ENCODE measurements around the gene MT2A.

MT2A gene

DNA sequence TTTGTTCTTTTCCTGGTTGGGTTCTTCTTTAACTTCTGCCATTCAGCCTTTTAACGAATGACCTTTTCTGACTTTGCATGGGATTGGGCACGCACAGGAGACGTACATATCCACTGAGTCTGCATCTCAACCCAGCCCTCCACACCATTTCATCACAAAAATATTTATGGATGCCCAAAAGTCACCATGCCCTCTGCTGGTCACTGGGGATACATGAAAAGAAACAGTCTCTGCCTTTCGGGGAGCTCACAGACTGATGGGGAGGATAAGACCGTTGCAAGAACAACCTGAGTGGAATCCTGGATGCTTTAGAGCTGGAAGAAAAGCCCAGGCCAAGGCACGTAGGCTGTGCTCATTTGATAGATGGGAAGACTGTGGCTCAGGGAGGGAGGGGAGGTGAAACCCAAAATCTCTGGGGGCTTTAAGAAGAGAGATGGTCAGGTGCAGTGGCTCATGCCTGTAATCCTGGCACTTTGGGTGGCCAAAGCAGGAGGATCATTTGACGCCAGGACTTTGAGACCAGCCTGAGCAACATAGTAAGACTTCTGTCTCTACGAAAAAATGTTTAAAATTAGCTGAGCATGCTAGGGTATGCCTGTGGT is 7.9 kb upstream of the MT2A start:
- DNase-seq (ENCODE audit: low read depth in 2 of 2), result no peak

DNA sequence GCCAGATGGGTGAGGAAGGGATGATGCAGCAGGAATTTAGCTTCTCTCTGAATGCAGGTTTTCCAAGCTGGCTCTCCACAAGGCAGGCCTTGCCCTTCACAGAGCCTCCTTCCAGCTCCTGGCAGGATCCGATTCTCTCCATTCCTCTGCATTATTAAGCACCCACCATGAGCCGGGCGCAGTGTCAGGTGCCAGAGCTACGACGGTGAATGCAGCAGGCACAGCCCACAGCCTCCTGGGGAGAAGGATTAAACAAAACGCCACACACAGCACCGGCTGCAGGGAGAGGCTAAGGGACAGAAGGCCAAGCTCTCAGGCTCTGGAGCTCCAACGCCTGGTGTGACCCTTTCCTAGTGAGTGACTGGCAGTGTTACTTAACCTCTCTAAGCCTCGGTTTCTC is 7.1 kb upstream of the MT2A start:
- DNase-seq (ENCODE audit: low read depth in 2 of 2), result no peak

DNA sequence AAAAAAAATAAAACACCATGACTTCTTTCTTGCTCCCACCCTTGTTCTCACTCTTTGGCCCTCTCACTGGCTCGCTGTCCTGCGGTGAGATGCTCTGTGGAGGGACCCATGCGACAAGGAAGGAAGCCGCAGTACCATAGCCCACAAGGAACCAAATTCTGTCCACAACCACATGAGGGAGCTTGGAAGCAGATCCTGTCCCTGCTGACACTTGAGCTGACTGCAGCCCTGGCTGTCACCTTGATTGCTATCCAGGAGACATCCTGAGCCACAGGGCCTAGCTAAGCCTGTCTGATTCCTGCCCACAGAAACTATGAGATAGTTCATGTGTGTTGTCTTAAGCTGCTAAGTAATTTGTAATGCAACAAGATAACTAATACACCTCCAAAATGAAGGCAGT is 4.8 kb upstream of the MT2A start:
- no peak for DNase-seq (ENCODE audit: low read depth in 2 of 2)

DNA sequence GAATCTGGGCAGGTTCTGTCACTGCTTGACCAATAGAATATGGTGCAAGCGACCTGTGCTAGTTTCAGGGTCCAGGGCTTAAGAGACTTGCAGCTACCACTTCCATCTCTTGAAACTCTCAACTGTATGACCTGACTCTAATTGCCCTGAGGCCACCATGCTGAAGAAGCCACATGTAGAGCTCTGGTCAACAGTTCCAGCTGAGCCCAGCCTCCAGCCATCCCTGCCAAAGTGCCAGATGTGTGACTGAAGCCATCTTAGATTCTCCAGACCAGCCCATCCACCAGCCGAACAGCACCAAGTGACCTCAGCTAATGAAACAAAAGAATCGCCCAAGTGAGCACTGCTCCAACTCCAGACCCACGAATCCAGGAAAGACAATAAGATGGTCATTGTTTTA is 3.4 kb upstream of the MT2A start:
- DNase-seq (ENCODE audit: low read depth in 2 of 2), result no peak

DNA sequence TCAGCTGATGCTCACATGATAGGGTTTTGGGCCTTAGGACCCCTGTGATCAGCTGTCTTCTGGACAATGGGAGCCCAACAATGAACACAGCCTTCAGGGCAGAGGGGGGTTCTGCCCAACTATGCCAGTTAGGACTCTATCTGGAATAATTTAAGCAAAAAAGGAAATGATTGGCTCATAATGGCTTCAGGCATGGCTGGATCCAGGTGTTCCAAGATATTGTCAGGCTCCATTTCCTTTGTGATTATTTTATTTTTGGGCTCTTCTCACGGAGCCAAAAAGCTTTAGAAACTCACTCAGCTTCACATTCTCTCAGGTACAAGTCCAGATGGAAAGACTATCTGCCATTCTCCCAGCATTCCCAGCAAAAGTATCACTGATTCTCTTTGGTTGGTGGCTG is 2.9 kb upstream of the MT2A start:
- DNase-seq (ENCODE audit: low read depth in 2 of 2), result no peak

DNA sequence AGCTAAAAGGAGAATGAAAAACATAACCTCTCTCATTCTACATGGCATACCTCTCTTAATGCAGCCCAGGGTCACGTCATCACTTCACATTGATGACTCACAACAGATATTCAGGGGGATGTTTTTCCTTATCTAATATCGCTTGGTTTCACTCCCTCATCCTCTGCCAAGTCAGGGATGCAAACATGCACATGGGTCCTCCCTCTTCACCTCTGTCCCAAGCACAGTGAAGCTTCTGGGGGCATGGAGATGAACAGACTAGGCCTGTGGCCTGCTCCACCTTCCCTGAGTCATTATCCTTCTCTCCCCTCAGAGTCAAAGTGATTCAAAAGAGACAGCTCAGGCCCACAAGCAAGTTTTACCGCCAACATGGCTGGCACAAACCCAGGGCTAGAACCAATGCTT is 2.3 kb upstream of the MT2A start:
- DNase-seq (ENCODE audit: low read depth in 2 of 2), result no peak

DNA sequence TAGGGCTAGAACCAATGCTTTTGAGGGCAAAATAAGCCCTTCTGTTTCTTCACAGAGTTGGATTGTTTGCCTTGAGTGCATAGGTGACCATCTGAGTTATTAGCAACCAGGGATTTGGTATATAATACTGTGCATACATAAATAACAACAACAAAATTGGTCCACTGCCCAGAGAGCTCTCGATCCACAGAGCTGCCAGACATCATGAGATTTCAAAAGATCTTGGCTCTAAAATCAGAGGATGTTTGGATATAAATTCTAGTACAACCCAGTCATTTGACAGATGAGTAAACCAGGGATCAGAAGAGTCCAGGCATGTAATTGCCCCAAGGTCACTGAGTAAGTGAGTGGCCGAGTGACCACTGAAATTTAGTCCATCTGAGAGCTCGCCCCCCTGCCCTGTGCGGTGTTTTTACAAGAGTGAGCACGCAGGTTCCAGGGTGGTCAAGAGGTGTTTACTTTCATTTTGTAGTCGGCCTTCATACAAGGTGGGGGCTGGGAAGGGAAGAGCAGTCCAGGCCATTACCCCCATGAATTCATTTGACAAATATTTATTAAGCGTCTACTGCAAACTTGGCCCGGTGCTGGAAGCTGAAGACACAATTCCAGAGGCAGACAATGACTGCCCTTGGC is 1.8 kb upstream of the MT2A start:
- DNase-seq (ENCODE audit: low read depth in 2 of 2), result no peak

DNA sequence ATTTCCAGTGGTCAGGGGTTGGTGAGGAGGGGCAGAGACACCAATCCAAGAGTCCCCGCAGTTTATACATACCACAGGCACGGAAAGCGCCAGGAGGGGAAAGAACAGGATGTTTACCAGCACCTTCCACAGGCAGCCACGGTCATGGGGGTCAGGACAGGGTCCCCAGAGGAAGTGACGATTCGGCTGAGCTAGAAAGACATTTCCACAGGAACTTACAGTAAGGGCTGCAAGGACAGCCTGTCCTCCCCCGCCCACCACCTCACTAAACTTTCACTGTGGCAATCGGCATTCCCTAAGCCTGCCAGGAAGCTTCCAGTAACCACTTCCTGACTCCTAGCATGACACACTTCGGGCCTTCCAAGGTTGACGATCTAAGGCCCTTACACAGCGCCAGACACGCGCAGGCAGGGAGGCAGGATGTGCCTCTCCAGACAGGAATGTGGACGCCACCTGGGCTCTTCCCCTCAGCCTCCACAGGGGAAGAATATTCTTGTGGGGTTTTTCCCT is 1.2 kb upstream of the MT2A start:
- DNase-seq (ENCODE audit: low read depth in 2 of 2), result peak; percentile 91 to 92

DNA sequence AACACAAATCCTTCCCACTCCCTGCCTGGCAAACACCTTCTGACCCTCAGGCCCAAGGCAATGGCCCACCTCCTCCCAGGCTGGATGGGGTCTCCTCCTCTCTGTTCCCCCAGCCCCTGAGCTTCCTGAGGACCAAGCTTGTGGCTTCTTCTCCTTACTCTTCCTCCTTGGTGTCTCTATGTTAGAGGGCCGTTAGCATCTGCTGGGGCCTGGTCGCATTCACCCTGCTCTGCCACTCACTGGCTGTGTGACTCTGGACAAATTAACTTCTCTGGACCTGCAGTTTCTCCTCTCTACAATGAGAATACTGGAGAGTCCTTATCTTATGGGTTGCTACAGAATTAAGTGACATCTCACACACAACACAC is 725 bp upstream of the MT2A start:
- no peak for DNase-seq (ENCODE audit: low read depth in 2 of 2)

DNA sequence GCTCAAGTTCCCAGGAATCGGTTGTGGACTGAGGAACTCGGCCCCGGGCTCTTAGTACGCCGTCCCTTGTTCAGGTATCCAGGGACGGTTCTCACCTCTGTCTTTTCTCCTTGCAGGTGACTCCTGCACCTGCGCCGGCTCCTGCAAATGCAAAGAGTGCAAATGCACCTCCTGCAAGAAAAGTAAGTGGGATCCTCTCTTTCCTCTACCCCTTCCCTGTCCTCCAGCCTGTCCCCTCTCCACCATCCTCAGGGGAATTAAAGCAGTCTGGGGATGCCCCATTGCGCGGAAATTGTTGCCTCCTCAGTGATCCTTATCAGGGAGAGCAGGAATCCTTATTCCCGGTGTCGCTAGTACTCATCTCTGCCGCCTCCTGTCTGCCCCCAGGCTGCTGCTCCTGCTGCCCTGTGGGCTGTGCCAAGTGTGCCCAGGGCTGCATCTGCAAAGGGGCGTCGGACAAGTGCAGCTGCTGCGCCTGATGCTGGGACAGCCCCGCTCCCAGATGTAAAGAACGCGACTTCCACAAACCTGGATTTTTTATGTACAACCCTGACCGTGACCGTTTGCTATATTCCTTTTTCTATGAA is 585 bp downstream of the MT2A start:
- no peak for DNase-seq (ENCODE audit: low read depth in 2 of 2)

DNA sequence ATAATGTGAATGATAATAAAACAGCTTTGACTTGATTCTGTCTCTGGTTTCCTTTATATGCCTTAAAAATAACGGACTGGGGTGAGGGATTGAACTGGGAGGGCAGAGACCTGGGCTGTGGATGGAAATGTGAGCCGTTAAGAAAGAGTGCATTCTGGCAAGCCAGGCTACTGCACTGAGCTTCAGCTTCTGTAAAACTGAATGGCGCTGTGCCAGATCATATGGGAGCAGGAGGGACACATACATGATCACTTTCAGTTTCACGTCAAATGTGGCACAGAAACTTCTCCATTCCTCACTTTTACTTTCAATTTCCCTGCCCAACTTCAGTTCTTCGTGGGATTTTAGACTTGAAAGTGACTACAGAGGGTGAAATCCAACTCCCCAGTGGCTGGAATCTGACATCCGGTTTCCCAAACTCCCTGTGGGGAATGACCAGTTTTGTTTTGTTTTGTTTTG is 1.1 kb downstream of the MT2A start:
- DNase-seq (ENCODE audit: low read depth in 2 of 2), result peak in 1 of 2 experiments; percentile 39

DNA sequence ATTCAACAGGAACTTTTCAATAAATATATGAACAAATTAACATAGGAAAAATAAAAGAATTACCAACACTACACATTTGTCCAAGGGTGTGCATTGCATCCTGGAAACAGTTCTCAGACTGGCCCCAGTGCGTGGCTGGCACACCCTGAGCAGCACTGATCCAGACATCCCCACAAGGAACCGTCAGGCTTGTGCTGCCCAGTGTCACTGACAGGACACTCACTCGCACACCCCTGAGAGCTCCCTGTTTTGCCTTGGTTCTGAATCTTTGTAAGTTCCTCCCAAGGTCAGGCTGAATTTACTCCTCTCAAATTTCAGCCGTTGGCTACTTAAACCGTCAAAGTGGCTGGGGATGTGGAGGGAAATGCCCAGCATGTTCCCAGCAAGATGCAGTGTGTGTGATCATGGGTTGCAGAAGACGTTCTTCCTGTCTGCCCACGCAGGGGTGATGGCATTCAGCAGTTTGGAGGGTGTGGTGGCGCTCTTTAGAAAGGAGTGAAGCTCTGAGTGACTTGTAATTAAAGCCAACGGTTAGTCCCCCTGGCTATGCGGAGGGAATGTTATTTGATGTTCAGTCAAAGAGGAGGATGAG is 1.7 kb downstream of the MT2A start:
- no peak for DNase-seq (ENCODE audit: low read depth in 2 of 2)

DNA sequence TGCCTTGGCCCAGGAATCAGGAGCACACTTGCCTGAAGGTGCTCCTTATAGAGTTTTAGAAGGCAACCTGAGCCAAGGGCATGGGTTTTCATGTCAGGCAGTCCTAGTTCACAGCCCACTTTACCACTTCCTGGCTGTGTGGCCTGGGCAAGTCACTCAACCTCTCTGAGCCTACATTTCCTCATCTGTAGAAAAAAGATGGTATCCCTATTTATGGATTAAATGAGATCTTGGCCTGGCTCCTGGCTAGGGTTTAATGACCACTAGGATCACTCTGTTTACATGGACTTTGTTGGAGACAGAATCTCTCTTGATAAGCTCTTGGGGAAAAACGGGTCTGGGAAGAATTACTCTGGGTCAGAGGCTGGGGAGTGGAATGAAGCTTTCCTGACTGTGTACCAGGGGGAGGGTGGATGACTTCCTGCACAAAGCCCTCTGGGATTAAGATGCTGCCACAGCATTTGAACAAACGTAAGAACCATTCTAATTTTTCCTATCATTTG is 2.3 kb downstream of the MT2A start:
- no peak for DNase-seq (ENCODE audit: low read depth in 2 of 2)

DNA sequence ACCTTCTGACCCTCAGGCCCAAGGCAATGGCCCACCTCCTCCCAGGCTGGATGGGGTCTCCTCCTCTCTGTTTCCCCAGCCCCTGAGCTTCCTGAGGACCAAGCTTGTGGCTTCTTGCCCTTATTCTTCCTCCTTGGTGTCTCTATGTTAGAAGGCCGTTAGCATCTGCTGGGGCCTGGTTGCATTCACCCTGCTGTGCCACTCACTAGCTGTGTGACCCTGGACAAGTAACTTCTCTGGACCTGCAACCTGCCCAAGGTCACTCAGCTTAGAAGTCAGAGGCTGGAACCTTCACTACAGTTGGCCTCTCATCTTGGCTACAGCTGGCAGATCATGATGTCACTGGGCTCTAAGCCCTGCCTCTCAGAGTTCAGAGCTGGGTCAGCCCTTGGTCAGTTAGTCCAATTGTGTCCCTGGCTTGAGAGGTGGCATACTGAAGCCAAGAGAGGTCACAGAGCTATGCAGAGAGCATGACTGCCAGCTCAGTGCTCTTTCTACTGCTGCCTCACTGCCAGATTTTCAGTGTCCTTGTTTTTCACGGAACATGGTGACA is 3.0 kb downstream of the MT2A start:
- no peak for DNase-seq (ENCODE audit: low read depth in 2 of 2)

DNA sequence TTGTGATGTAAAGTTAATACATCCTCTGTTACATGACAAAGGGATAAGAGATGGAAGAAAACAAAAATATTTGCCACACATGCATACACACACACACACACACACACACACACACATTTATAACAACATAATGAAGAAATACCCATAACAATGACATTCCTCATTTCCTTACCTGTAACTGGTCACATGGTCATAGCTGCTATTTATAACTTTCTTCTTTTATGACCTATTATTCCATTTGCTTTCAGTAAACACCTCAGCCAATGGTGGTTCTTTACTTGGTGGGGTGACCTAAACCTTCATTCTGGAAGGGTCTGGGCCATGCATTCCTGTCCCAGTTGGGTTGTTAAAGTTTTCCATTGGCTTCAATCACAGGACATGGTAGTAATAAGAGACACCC is 5.3 kb downstream of the MT2A start:
- DNase-seq (ENCODE audit: low read depth in 2 of 2), result no peak

DNA sequence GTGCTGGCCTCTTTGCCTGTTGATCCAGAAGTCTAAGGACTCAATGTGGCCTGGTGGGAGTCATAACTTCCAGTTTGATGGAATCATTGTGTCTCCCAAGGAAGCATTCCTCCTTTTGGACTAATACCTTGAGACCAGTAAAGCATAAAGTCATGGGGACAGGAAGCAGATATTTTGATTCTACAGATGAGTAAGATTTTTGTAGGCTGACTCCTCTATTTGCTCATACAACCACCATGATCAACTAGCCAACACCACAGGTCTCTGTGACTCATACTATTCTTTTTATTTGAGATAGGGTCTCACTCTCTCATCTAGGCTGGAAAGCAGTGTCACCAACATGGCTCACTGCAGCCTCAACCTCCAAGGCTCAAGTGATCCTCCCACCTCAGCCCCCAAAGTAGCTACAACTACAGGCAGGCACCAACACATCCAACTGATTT is 6.2 kb downstream of the MT2A start:
- no peak for DNase-seq (ENCODE audit: low read depth in 2 of 2)

DNA sequence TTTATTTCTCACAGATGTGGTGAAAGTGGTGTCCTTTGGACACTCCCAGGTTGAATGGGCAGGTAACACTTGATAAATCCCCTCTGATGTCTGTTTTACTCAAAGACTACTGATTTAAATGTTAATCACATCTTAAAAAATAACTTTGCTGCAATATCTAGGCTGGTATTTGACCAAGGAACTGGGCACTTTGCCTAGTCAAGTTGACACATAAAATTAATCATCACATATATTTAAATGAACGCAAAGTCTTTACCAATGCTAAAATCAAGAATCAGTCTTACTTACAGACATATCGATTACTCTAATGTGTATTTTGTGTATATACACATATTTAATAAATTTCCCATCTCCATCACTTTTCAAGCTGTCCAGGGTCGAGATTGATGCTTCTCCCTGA is 7.0 kb downstream of the MT2A start:
- no peak for DNase-seq (ENCODE audit: low read depth in 2 of 2)

DNA sequence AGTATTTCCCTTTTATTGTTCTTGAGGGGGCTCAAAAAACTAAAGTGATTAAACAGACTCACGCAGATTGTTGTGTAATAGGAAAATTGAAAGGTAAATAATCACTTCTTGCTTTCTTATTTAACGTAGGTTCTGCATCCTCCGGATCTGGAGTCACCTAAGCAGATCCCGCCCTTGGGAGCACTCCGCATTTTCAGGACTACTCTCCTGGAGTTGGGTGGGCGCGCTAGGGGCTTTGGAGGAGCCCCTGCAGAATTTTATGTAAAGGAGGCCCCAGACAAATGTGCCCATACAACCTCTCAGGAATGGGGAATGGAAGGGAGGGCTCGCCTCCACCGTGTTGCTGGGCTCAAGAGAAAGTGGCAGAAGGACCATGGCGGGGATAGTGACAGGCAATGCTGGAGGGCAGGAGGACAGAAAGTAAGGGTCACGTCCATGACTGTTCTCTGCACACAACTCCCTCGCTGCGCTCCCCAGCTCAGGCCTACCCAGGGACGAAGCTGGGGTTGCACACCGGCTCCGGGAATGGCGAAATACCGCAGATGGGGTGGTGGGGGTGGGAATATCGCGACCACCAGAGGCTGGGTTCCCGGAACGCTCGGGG is 8.3 kb downstream of the MT2A start:
- DNase-seq (ENCODE audit: low read depth in 2 of 2), result no peak

DNA sequence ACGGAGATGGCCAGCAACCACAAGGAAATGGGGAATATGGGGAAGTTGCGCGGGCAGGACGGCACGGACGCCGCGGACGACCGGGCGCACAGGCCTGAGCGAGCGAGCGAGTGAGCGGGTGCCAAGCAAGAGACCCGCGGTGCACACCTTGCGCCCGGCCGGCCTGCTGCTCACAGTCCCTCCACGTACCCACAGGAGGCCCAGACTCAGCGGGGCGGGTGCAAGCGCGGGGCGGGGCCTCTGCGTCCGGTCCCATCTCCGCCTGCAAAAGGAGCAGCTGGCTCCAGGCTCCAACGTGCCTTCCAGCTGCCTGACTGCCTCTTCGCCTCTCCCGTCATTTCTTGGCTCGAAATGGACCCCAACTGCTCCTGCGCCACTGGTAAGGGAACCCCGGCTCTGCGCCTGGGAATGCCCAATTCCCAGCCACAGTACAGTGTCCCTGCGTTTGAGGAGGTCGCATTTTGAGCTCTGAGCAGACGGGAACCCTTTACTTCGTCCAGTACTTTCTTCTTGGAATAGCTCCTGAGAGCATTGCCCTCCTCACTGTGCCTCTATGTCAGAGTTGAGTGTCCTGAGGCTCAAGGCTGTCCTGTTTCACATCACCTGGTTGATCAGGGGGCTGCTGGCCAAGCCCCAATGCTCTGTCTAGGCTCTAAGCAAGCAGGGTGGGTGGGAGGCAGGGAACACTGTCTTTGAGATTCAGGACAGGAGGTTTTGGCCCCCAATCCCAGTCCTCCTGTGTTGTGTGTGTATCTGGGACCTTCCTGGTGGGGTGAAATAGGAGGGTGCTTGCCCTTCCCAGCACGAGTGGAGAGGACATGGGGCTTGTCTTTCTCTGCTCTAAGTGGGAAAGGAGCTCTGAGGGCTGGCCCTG is 9.1 kb downstream of the MT2A start:
- DNase-seq (ENCODE audit: low read depth in 2 of 2), result no peak

DNA sequence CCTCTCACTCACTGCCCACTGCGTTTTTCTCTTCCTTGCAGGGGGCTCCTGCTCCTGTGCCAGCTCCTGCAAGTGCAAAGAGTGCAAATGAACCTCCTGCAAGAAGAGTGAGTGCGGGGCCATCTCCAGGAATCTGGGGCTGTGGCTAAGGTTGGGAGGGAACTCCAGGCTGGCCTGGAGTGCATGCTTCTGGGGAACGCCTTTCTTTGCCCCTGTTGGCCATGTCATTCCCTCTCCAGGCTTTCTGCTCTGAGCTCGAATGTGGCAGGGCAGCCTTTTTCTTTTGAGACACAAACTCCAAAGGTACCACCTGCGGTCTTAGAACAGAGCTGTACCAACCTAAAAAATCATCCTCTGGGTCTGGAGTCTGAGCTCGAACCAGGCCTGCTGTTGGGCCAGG is 9.8 kb downstream of the MT2A start:
- no peak for DNase-seq (ENCODE audit: low read depth in 2 of 2)

DNA sequence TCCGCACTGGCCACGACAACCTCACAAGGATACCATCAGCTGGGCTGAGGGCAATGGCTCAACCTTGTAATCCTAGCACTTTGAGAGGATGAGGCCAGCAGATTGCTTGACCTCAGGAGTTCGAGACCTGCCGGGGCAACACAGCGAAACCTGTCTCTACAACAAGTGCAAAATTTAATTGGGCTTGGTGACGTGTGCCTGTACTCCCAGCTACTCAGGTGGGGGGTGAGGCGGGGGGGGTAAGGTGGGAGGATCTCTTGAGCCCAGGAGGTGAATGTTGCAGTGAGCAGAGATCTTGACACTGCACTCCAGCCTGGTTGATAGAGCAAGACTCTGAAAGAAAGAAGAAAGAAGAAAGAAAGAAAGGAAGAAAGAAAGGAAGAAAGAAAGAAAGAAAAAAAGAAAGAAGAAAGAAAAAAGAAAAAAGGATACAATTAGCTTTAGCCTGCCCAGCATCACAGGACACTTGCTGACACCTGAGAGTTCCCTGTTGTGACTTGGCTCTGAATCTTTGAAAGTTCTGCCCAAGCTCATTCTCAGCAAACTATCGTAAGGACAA is 12.0 kb downstream of the MT2A start:
- no peak for DNase-seq (ENCODE audit: low read depth in 2 of 2)
